Effector CD8-positive, alpha-beta T cell (primary cell): ENCODE results near the gene AQP3.
"Not testable (repeated sequence)": the region's sequence is repeated elsewhere in the genome, so short reads cannot be mapped to it uniquely, and the experiment has no call there.

Experiments used
- DNase-seq: peaks from one replicate; lab custom pipeline; 2025; lab: John Stamatoyannopoulos, UW
- total RNA-seq, 4 experiments: gene quantifications; one replicate each; lab custom pipeline; 2026; lab: John Stamatoyannopoulos, UW

AQP3 gene
- 7.3 to 106 (median 23.7) reads per million in 4 experiments for total RNA-seq

- peak; percentile 55 for DNase-seq
These were observed at the start of gene AQP3 for GRCh38 chr9:33446946-33447798. AQP3 (minus strand) TSS chr9:33447593; CDS start chr9:33447530, 63 bp downstream.

DNA sequence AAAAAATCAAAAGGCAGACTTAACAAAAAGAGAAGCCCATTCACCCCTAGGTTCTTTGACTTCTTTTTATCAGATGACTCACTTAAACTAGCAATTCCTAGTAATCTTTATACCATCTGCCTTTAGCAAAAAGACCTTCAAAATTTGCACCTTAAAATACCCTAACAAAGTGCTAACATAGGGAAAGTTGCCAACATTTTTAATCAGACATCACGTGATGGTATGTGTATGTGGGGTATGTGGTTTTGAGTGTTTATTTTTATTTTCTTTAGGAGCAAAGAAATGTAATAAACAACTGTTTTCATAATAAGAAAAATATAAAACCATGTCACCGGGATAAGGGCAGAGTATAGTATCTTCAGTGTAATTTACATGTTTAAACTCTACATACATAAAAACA lies 46.4 kb upstream of the AQP3 start:
- not testable (repeated sequence) for DNase-seq

DNA sequence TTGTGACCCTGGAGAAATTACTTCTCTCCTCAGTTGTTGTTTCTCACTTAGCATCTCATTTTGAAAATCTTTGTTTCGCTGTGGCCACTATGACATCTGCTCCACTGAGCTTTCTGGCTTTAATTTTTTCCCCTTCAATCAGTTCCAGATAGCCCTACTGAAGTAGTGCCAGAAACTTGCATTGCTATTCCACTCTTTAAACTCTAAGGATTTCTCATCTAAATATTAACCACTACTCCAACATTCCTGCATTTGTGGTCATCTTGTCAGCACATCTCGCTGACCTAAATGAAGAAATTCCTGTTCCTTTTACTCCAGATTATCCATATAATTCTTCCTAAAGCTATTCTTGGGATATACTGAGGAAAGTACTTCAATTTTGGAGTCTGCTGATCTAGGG lies 41.7 kb upstream of the AQP3 start:
- DNase-seq: no peak

DNA sequence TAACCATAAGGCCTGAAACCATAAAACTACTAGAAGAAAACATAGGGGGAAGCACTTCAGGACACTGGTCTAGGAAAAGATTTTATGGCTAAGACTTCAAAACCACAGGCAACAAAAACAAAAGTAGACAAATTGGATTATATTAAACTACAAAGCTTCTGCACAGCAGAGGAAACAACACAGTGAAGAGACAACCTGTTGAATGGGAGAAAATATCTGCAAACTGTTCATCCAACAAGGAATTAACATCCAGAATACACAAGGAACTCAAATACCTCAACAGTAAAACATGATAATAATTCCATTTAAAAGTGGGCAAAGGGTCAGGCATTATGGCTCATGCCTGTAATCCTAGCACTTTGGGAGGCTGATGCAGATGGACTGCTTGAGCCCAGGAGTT lies 37.9 kb upstream of the AQP3 start:
- not testable (repeated sequence) for DNase-seq

- DNase-seq: no peak
These were observed 33.6 kb upstream of the AQP3 start for GRCh38 chr9:33480976-33481375.

- DNase-seq: no peak
These were observed 32.7 kb upstream of the AQP3 start for GRCh38 chr9:33480106-33480505.

DNA sequence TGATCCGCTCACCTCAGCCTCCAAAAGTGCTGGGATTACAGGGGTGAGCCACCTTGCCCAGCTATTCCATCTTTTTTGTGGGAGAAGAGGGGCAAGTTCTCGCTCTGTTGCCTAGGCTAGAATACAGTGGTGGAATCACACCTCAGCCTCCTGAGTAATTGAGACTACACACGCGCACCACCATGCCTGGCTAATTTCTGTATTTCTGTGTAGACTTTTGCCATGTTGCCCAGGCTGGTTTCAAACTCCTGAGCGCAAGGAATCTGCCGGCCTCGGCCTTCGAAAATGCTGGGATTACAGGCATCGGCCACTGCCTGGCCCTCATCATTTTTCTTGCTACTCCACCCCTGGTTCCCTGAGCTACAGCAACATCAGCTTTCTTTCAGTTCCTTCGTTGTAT lies 29.1 kb upstream of the AQP3 start:
- no peak for DNase-seq

GRCh38 chr9:33475357-33475756 lies 28.0 kb upstream of the AQP3 start:
- DNase-seq: no peak

DNA sequence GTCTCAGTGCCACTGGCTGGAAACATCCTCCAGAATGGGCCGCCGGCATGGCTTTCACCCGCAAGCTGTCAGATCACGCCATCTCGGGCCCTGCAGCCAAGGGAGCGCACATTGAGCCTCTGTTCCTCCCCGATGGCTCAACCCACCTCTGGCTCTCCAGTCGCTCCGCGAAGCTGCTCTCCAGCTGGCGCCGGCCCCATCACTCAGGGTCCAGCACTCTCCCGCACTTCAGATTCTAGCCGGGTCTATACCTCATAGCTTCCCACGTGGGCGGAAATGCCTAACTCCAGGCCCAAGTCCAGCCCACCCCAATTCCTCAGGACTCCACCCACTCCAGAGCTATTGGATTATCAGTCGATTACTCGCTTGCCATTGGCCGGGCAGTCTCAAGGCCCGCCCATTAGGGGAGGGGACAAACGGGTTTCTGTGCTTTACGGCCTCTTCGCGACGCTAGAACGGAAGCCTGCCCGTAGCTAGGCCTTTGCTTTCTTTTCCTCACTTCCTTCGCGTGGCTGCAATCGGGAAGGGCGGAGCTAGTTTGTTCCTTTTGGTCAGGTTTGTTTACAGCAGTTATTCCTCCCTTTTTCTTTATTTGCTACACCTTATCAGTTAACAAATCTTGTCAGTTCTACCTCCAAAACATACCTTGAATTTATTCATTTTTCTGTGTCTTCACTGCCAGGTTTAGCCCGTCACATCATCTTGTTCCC lies 26.4 kb upstream of the AQP3 start, which contains the start of gene NOL6:
NOL6 (minus strand) TSS at position 282 of the 710 bp plus-strand sequence; CDS start at position 200, 82 bp downstream.
- peak; percentile 97 for DNase-seq

- DNase-seq: no peak
These were observed 25.7 kb upstream of the AQP3 start for GRCh38 chr9:33472881-33473615.

DNA sequence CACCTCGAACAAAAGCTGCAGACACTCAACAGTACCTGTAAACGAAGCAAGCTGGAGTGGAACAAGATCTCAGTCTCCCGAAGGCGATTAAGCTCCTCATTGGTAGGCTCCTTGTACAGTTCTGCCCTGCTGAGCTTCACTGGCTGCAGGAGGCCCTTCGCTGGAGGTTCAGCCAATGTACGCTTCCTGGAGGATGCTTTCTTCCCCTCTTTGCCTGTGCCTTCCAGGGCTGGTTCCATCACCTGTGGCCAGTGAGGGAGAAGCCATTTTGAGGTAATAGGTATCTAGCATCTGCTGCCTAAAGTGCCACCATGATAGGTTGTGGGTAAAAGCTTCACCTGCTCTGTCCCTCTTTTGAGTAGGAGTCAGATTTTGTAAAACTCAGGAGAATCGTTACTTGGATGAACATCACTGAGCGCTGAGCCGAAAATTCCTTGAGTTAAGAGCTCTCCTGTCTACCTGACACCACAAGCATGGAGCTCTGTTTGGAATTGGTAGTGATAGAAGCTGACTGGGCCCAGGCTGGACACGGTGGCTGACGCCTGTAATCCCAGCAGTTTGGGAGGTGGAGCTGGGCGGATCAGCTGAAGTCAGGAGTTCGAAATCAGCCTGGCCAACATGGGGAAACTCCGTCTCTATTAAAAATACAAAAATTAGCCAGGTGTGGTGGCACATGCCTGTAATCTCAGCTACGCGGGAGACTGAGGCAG lies 24.9 kb upstream of the AQP3 start:
- DNase-seq: no peak

- DNase-seq: no peak
These were observed 24.0 kb upstream of the AQP3 start for GRCh38 chr9:33471361-33471760.

- no peak for DNase-seq
These were observed 22.5 kb upstream of the AQP3 start for GRCh38 chr9:33469891-33470290.

GRCh38 chr9:33468797-33469621 lies 21.6 kb upstream of the AQP3 start:
- no peak for DNase-seq

- DNase-seq: no peak
These were observed 20.9 kb upstream of the AQP3 start for GRCh38 chr9:33468215-33468730.

DNA sequence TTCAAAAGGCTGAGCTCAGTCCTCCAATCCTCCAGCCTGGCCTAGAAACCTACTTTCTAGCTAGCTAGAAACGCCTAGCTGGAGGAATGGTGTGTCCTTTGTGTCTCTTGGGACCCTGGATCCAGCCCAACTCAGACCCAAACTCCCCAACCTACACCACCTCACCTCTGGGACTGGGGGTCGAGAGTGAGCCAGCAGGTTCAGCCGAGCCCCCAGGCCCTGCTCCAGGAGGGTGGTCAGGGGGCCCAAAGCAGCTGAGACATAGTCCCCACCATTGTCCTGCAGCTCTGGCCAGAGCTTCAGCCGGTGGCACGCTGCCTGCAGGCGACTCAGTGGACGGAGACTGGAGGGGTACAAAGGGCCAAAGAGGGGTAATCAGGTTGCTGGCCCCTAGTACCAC lies 20.1 kb upstream of the AQP3 start:
- no peak for DNase-seq

GRCh38 chr9:33466565-33467495 lies 19.4 kb upstream of the AQP3 start:
- peak; percentile 61 for DNase-seq

DNA sequence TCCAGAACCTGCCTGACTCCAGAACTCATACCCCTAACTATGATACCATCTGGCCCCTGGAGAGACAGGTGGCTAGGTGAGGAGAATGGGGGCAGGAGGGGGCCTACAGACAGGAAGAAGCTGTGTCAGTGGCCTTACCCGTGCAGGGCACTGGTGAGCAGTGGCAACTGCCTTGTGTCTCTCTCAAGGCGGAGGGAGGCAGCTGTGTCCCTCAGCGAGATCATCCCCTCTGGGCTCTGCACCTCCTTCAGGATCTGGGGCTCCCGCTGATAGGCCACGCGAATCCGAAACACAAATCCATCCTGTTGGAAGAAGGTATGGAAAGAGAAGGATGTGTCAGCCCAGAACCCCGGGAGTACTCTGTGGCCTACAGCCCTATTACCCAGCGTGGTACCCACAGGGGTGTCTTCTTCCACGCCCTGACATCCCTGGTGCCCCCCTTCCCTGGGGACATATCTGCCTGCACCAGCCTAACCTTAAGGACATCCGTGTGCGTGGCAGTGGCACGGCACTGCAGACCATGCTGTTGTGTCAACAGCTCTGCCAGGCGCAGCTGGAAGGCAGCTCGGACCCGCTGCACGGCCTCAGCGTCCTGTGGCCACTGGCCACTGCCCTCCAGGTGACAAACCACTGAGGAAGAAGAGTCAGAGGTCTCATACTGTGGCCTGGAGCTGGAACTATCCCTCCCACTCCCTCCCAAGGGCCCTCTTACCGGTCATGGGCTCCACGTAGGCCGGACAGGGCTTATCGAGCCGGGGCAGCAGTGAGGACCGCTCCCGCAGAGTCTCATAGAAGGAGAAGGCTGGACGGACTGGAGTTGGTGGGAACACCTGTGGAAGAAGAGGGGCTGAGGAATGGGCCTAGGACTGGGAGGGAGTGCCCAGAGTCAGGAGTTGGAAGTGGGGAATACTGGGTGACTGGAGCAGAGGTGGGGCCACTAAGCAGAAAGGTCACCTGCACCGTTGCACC lies 18.5 kb upstream of the AQP3 start:
- DNase-seq: no peak
